MM.1S (cell line): ENCODE measurements around the gene RPS6KA4.

Experiments used
- DNase-seq: peaks from one replicate; pipeline ENCODE4 v3.0.0-alpha.2; 2015
- H2AFZ ChIP-seq: fragments of 300-600 bp; sonication (generic); 2 replicates; pipeline ENCODE4 v1.6.0; 2016; ENCODE audit warnings: antibody characterized with exemption, low read length
- H3F3A ChIP-seq: fragments of 300-600 bp; sonication (generic); 2 replicates; pipeline ENCODE4 v1.6.1; 2016; ENCODE audit warnings: mild to moderate bottlenecking, antibody characterized with exemption, low read length, moderate library complexity, mixed read lengths; ENCODE audit not compliant: insufficient read depth
- H3K27ac ChIP-seq: fragments of 300-600 bp; sonication (generic); 2 replicates; pipeline ENCODE4 v1.5.1; 2016; ENCODE audit warnings: mild to moderate bottlenecking, low read length
- H3K27me3 ChIP-seq: fragments of 300-600 bp; sonication (generic); replicated peaks from 2 replicates; pipeline ENCODE4 v1.6.0; 2016; ENCODE audit warnings: low read length; ENCODE audit not compliant: insufficient read depth
- H3K36me3 ChIP-seq: fragments of 300-600 bp; sonication (generic); replicated peaks from 2 replicates; pipeline ENCODE4 v1.6.1; 2016; ENCODE audit warnings: mild to moderate bottlenecking, low read length, mixed read lengths; ENCODE audit not compliant: insufficient read depth
- H3K4me1 ChIP-seq: fragments of 300-600 bp; sonication (generic); 2 replicates; pipeline ENCODE4 v1.6.1; 2016; ENCODE audit warnings: low read length, mixed read lengths
- H3K4me2 ChIP-seq: fragments of 300-600 bp; sonication (generic); 2 replicates; pipeline ENCODE4 v1.6.0; 2016; ENCODE audit warnings: low read depth, low read length
- H3K4me3 ChIP-seq: fragments of 300-600 bp; sonication (generic); 2 replicates; pipeline ENCODE4 v1.5.1; 2016; ENCODE audit warnings: low read length, mixed read lengths
- H3K79me2 ChIP-seq: fragments of 300-600 bp; sonication (generic); 2 replicates; pipeline ENCODE4 v1.6.1; 2016; ENCODE audit warnings: mixed run types, low read length, mixed read lengths
- H3K9ac ChIP-seq: fragments of 300-600 bp; sonication (generic); 2 replicates; pipeline ENCODE4 v1.6.1; 2016; ENCODE audit warnings: low read length, mixed read lengths
- H3K9me2 ChIP-seq: fragments of 300-600 bp; sonication (generic); replicated peaks from 2 replicates; pipeline ENCODE4 v1.6.1; 2016; ENCODE audit warnings: mild to moderate bottlenecking, low read length, mixed read lengths; ENCODE audit not compliant: insufficient read depth
- H3K9me3 ChIP-seq: fragments of 300-600 bp; sonication (generic); replicated peaks from 2 replicates; pipeline ENCODE4 v1.6.1; 2016; ENCODE audit warnings: mild to moderate bottlenecking, low read length, mixed read lengths; ENCODE audit not compliant: insufficient read depth
- H4K20me1 ChIP-seq: fragments of 300-600 bp; sonication (generic); 2 replicates; pipeline ENCODE4 v1.6.1; 2016; ENCODE audit warnings: mild to moderate bottlenecking, low read length, moderate library complexity, mixed read lengths; ENCODE audit not compliant: insufficient read depth
- CTCF ChIP-seq: fragments of 300-600 bp; sonication (generic); IDR thresholded peaks from 2 replicates; pipeline ENCODE4 v1.5.1; 2016; ENCODE audit warnings: antibody characterized with exemption, low read length, mixed read lengths
- EZH2 ChIP-seq: fragments of 300-600 bp; sonication (generic); optimal IDR thresholded peaks from 2 replicates; pipeline ENCODE3; 2017; ENCODE audit warnings: low read depth, mild to moderate bottlenecking, antibody characterized with exemption, low read length, mixed read lengths
- EZH2phosphoT487 ChIP-seq: fragments of 300-600 bp; sonication (generic); IDR thresholded peaks from 2 replicates; pipeline ENCODE4 v1.6.1; 2018; ENCODE audit warnings: antibody characterized with exemption, low read length

Gene RPS6KA4

GRCh38 chr11:64378335-64378880 is 19.4 kb downstream of the RPS6KA4 start:
- H3K4me1 ChIP-seq, result no peaks in the 10 kb centered on the region
- H3K79me2 ChIP-seq, result no peaks in the 10 kb centered on the region

GRCh38 chr11:64379160-64379559 is 20.2 kb downstream of the RPS6KA4 start:
- no peaks in the 10 kb centered on the region for H3K79me2 ChIP-seq

More at GRCh38 chr11:64378335-64378880, 19.4 kb downstream of the RPS6KA4 start:
- Histone ChIP-seq H3K9ac (no peak overlapping the region), H3K4me3 (no peak overlapping the region), H3K4me2 (no peak overlapping the region), H2AFZ (no peak overlapping the region), H3K27me3 (peaks cover 37% of the 10 kb centered on the region), H3K9me2 (no peaks in the 10 kb centered on the region), H3K36me3 (no peaks in the 10 kb centered on the region), H3K27ac (no peak overlapping the region), H3K9me3 (no peaks in the 10 kb centered on the region), H3F3A (no peaks in the 10 kb centered on the region), H4K20me1 (no peaks in the 10 kb centered on the region)
- TF ChIP-seq EZH2phosphoT487, result no peak
- TF ChIP-seq CTCF, result no peak
- TF ChIP-seq EZH2, result no peak
- no peak for DNase-seq

GRCh38 chr11:64379817-64380709 is 21.1 kb downstream of the RPS6KA4 start:
- Histone ChIP-seq H3K36me3 (no peaks in the 10 kb centered on the region), H3K9me2 (no peaks in the 10 kb centered on the region), H3K27me3 (peaks cover 54% of the 10 kb centered on the region), H3F3A (no peaks in the 10 kb centered on the region), H3K79me2 (no peaks in the 10 kb centered on the region), H4K20me1 (no peaks in the 10 kb centered on the region), H2AFZ (no peak overlapping the region), H3K4me3 (no peak overlapping the region), H3K9me3 (no peaks in the 10 kb centered on the region), H3K9ac (no peak overlapping the region), H3K27ac (no peak overlapping the region), H3K4me2 (no peak overlapping the region), H3K4me1 (no peaks in the 10 kb centered on the region)
- no peak for DNase-seq
- TF ChIP-seq EZH2 (no peak), EZH2phosphoT487 (no peak), CTCF (no peak)

More at GRCh38 chr11:64379160-64379559, 20.2 kb downstream of the RPS6KA4 start:
- Histone ChIP-seq H2AFZ (no peak overlapping the region), H3K4me3 (no peak overlapping the region), H3K9ac (no peak overlapping the region), H3F3A (no peaks in the 10 kb centered on the region), H3K9me3 (no peaks in the 10 kb centered on the region), H3K27me3 (peaks cover 45% of the 10 kb centered on the region), H3K27ac (no peak overlapping the region), H3K4me1 (no peaks in the 10 kb centered on the region), H3K9me2 (no peaks in the 10 kb centered on the region), H3K4me2 (no peak overlapping the region), H3K36me3 (no peaks in the 10 kb centered on the region), H4K20me1 (no peaks in the 10 kb centered on the region)
- TF ChIP-seq CTCF (no peak), EZH2phosphoT487 (no peak), EZH2 (no peak)
- DNase-seq, result no peak
